ENCODE data around the gene CFL1. TPM values are rescaled to one million over a fixed set of nuclear protein-coding genes. Genes with fewer than 3 reads are reported as not detected.

The CFL1 gene
- total RNA-seq, 1 donor = 1,115 TPM

- no peak for DNase-seq (ENCODE audit: low read depth)
- no peak overlapping the region for H3K4me3 ChIP-seq (ENCODE audit: low read depth, low read length)
- TF ChIP-seq, protein P1, sequence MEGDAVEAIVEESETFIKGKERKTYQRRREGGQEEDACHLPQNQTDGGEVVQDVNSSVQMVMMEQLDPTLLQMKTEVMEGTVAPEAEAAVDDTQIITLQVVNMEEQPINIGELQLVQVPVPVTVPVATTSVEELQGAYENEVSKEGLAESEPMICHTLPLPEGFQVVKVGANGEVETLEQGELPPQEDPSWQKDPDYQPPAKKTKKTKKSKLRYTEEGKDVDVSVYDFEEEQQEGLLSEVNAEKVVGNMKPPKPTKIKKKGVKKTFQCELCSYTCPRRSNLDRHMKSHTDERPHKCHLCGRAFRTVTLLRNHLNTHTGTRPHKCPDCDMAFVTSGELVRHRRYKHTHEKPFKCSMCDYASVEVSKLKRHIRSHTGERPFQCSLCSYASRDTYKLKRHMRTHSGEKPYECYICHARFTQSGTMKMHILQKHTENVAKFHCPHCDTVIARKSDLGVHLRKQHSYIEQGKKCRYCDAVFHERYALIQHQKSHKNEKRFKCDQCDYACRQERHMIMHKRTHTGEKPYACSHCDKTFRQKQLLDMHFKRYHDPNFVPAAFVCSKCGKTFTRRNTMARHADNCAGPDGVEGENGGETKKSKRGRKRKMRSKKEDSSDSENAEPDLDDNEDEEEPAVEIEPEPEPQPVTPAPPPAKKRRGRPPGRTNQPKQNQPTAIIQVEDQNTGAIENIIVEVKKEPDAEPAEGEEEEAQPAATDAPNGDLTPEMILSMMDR (IDR thresholded peaks at IDR 0.05; ENCODE audit: insufficient read depth, low read depth, low read length) = no peak
These were observed 47.7 kb downstream of the CFL1 start for GRCh38 chr11:65810046-65810868.

- no peak overlapping the region for H3K4me3 ChIP-seq (ENCODE audit: low read depth, low read length)
- TF ChIP-seq, protein P1 (IDR thresholded peaks at IDR 0.05; ENCODE audit: insufficient read depth, low read depth, low read length) = no peak
- DNase-seq (ENCODE audit: low read depth) = no peak
These were observed 48.5 kb downstream of the CFL1 start for GRCh38 chr11:65809496-65809895.

DNA sequence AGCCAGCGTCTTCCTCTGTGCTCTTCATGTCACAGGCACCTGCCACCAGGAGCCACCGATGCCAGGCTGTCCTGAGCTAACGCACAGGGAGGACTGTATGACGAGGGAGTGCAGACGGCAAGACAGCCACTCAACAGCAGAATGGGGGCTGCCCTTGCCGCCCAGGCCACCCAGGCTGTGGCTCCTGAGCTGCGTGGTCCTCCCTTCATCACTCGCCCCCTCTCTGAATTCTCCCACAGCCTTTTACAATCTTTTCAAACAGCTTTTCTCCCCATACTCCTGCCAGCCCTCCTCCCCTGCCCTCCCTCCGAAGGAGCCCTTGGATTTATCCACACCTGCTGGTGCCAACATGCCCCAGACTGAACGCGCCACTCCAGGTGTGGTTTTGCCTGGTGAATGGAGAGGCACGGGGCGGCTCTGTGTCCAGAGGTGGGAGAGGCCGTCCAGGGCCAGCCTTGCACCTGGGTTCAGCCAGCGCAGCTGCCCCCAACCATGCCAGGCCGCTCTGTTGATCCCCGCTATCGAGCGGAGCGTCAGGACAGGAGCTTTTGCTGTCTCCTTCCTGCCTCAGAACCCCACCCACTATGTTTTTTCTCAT, 49.1 kb downstream of the CFL1 start:
- TF ChIP-seq, protein P1 (IDR thresholded peaks at IDR 0.05; ENCODE audit: insufficient read depth, low read depth, low read length) = no peak
- no peak overlapping the region for H3K4me3 ChIP-seq (ENCODE audit: low read depth, low read length)
- DNase-seq (ENCODE audit: low read depth) = no peak

GRCh38 chr11:65806979-65807378, 51.0 kb downstream of the CFL1 start:
- TF ChIP-seq, protein P1 (IDR thresholded peaks at IDR 0.05; ENCODE audit: insufficient read depth, low read depth, low read length) = no peak
- H3K4me3 ChIP-seq (ENCODE audit: low read depth, low read length) = no peak overlapping the region
- no peak for DNase-seq (ENCODE audit: low read depth)

Other genes with a start within 250 kb of the CFL1 start
- gene MAP3K11, start 244.0 kb downstream of the CFL1 start, total RNA-seq = 28.9 and 29.3 TPM in 2 replicates
- gene PCNX3, start 242.4 kb downstream of the CFL1 start, total RNA-seq = 32.4 and 33.5 TPM in 2 replicates
- 34.5 and 34.8 TPM in 2 replicates for gene SIPA1, start 220.1 kb downstream of the CFL1 start, total RNA-seq
- 22.2 and 24.2 TPM in 2 replicates for gene RELA, start 195.3 kb downstream of the CFL1 start, total RNA-seq
- 33.2 and 42.2 TPM in 2 replicates for gene KAT5, start 145.9 kb downstream of the CFL1 start, total RNA-seq
- gene RNASEH2C, start 137.4 kb downstream of the CFL1 start, total RNA-seq = 41.5 and 44.1 TPM in 2 replicates
- 13.8 and 16.4 TPM in 2 replicates for gene AP5B1, start 77.2 kb downstream of the CFL1 start, total RNA-seq
- not detected in 2 replicates for gene OVOL1, start 71.1 kb downstream of the CFL1 start, total RNA-seq
- under 0.01 TPM in 1 of 2 replicates, not detected in the other for gene SNX32, start 24.2 kb downstream of the CFL1 start, total RNA-seq
- gene MUS81, start 2.3 kb upstream of the CFL1 start, total RNA-seq = 71.2 and 75.7 TPM in 2 replicates
- 77.7 and 79.6 TPM in 2 replicates for gene EFEMP2, start 14.6 kb upstream of the CFL1 start, total RNA-seq
- gene CTSW, start 21.7 kb upstream of the CFL1 start, total RNA-seq = 0.43 TPM in 1 of 2 replicates, not detected in the other
- gene FIBP, start 30.3 kb upstream of the CFL1 start, total RNA-seq = 144 and 158 TPM in 2 replicates
- gene CCDC85B, start 32.5 kb upstream of the CFL1 start, total RNA-seq = 37.1 and 49.0 TPM in 2 replicates
- 18.0 and 41.0 TPM in 2 replicates for gene FOSL1, start 42.2 kb upstream of the CFL1 start, total RNA-seq
- gene C11orf68, start 60.9 kb upstream of the CFL1 start, total RNA-seq = 25.8 and 31.5 TPM in 2 replicates
- 216 and 218 TPM in 2 replicates for gene DRAP1, start 61.2 kb upstream of the CFL1 start, total RNA-seq
- not detected in 2 replicates for gene TSGA10IP, start 87.3 kb upstream of the CFL1 start, total RNA-seq
- 25.5 and 26.7 TPM in 2 replicates for gene SART1, start 103.6 kb upstream of the CFL1 start, total RNA-seq
- gene EIF1AD, start 144.0 kb upstream of the CFL1 start, total RNA-seq = 34.8 and 35.4 TPM in 2 replicates
- gene BANF1, start 144.3 kb upstream of the CFL1 start, total RNA-seq = 19.9 and 24.8 TPM in 2 replicates
- gene CST6, start 153.8 kb upstream of the CFL1 start, total RNA-seq = under 0.01 TPM in 1 of 2 replicates, not detected in the other
- under 0.01 and 0.43 TPM in 2 replicates for gene CATSPER1, start 168.3 kb upstream of the CFL1 start, total RNA-seq
- under 0.01 TPM in 1 of 2 replicates, not detected in the other for gene GAL3ST3, start 191.0 kb upstream of the CFL1 start, total RNA-seq
- gene SF3B2, start 194.2 kb upstream of the CFL1 start, total RNA-seq = 130 and 151 TPM in 2 replicates
- 36.7 and 41.2 TPM in 2 replicates for gene PACS1, start 212.1 kb upstream of the CFL1 start, total RNA-seq